WERI-Rb-1 (cell line): ENCODE results near the gene SYNE4.
A peak's percentile ranks its signal among the peaks of the same experiment; 100 is the strongest.

ENCODE experiments used
- DNase-seq: peaks from one replicate; pipeline ENCODE4 v3.0.0-alpha.2; 2020
- H3K27ac ChIP-seq: fragments of 250-450 bp; sonication (Bioruptor Pico); 2 replicates; pipeline ENCODE4 v1.5.1; 2020; ENCODE audit warnings: mild to moderate bottlenecking, moderate library complexity
- H3K27me3 ChIP-seq: fragments of 250-450 bp; sonication (Bioruptor Pico); 2 replicates; pipeline ENCODE4 v1.5.1; 2021; ENCODE audit warnings: mild to moderate bottlenecking, low read depth, moderate library complexity; ENCODE audit not compliant: insufficient read depth, severe bottlenecking
- H3K36me3 ChIP-seq: fragments of 250-450 bp; sonication (Bioruptor Pico); 2 replicates; pipeline ENCODE4 v1.5.1; 2020; ENCODE audit warnings: mild to moderate bottlenecking, moderate library complexity
- H3K4me3 ChIP-seq: 2 replicates; pipeline ENCODE4 v1.5.1; 2011; ENCODE audit warnings: low read depth, mild to moderate bottlenecking, control low read depth, low read length
- H3K9me3 ChIP-seq: fragments of 250-450 bp; sonication (Bioruptor Pico); 2 replicates; pipeline ENCODE4 v1.5.1; 2021; ENCODE audit warnings: mild to moderate bottlenecking, moderate library complexity; ENCODE audit not compliant: severe bottlenecking
- CTCF ChIP-seq: IDR thresholded peaks from 2 replicates; pipeline ENCODE4 v1.5.1; 2011; ENCODE audit warnings: low read depth, mild to moderate bottlenecking, control low read depth, inconsistent platforms, low read length

Gene SYNE4

DNA sequence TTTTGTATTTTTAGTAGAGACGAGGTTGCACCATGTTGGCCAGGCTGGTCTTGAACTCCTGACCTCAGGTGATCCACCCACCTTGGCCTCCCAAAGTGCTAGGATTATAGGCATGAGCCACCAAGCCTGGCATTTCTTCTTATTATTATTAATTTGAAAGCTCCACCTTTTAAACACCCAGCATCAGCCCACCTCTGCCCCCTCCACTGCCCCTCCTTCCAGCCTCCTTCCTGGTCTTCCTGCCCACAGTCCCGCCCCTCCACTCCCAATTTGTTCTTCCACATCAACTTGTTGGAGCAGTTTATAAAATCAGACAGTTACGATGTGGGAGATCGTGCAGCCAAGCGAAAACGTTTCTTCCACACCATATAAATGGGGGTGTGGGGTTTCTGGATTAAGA lies 31.9 kb upstream of the SYNE4 start:
- no peak for DNase-seq
- Histone ChIP-seq H3K27me3 (no peaks in the 10 kb centered on the region), H3K27ac (no peak overlapping the region), H3K9me3 (no peaks in the 10 kb centered on the region), H3K4me3 (no peak overlapping the region), H3K36me3 (no peaks in the 10 kb centered on the region; the same call in 1 of the 2 replicates)
- no peak for TF ChIP-seq CTCF

DNA sequence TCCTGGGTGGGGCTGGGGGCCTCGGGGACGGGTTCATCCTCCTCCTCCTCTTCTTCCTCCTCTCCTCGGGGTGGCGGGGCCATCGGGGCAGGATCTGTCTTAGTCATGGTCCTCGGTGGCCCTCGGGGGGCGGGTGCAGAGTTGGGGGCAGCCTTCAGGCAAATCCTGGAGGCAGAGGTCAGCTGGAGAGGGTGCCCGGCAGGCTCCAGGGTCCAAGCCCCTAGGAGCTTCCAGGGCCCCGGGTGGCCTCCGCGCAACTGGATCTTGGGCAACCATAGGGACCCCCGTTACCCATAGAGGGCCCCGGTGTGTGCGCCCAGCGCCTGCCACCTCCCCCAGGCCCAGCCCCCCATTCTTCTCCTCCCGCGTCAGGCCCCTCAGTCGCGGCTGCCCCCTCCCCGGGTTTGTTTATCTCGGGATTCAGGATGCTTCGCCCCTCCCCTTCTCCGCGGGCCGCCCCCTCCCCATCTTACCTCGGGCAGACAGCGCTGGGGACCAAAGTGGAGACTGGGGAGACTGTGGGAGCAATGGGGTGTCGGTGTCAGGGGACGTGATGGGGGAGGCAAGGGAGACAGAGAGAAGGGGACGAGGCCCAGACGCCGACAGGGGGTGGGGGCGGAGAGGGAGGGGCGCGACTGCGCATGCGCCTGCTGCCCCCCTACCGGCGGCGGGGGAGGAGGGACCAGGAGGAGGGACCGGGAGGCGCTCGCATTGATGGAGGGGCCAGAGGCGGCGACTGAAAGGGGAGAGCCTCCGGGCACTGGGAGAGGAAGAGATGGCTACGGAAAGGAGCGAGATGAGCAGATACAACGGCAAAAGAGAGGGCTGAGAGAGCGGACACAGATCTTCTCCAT lies 23.9 kb upstream of the SYNE4 start, which contains the start of gene CLIP3:
Gene CLIP3 (minus strand): TSS at position 623 of the 854 bp plus-strand sequence. CDS start 516 bp downstream, at position 107.
- 0 out of 2 replicates have a peak, but pooled peaks have one; percentile 1 for TF ChIP-seq CTCF
- H3K36me3 ChIP-seq, result peaks cover 5% of the 10 kb centered on the region; the same call in 1 of the 2 replicates
- no peaks in the 10 kb centered on the region for H3K9me3 ChIP-seq
- H3K27ac ChIP-seq, result no peak within 1 kb of the TSS
- peak within 1 kb of the TSS; percentile 74 for H3K4me3 ChIP-seq
- peak; percentile 80 for DNase-seq
- no peaks in the 10 kb centered on the region for H3K27me3 ChIP-seq

GRCh38 chr19:36031308-36031707 lies 22.7 kb upstream of the SYNE4 start:
- H3K27ac ChIP-seq, result no peak overlapping the region
- H3K9me3 ChIP-seq, result no peaks in the 10 kb centered on the region
- TF ChIP-seq CTCF, result no peak
- no peaks in the 10 kb centered on the region for H3K27me3 ChIP-seq
- H3K36me3 ChIP-seq, result peaks cover 12% of the 10 kb centered on the region
- H3K4me3 ChIP-seq, result peak overlapping the region; percentile 18
- peak; percentile 27 for DNase-seq

DNA sequence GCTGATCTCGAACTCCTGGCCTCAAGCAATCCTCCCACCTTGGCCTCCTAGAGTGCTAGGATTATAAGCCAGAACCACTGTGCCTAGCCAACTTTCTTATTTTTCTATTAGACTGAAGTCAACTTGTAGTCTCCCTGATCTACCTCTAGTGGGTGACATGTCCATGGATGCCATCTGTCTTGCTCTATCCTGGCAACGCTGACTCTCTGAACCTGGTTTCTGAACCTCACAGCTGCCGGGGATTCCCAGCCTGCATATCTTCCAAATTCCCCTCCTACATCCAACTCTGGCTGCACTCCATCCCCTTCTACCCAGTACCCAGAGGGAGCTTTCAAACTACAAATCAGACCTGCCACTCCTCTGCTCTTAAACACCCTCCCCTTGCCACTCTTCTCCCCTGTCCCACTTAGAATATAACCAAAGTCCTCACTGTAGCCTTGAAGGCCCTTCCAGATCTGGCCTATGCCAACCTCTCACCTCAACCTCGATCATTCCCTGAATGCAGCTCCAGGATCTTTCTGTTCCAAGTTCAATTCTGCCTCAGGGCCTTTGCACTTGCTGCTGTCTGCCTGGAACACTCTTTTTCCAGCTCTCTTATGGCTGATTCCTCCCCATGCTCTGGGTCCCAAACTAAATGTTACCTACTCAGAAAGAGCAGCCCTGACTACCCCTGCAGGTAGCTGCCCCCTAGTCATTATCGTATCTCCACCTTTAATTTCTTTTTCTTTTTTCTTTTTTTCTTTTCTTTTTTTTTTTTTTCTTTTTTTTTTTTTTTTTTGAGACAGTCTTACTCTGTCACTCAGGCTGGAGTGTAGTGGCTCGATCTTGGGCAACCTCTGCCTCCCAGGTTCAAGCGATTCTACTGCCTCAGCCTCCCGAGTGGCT lies 21.9 kb upstream of the SYNE4 start:
- no peaks in the 10 kb centered on the region for H3K9me3 ChIP-seq
- H3K36me3 ChIP-seq, result peaks cover 16% of the 10 kb centered on the region
- H3K27me3 ChIP-seq, result no peaks in the 10 kb centered on the region
- TF ChIP-seq CTCF, result no peak
- H3K27ac ChIP-seq, result no peak overlapping the region
- no peak overlapping the region for H3K4me3 ChIP-seq
- DNase-seq, result no peak

GRCh38 chr19:36028313-36029041 lies 19.9 kb upstream of the SYNE4 start:
- H3K36me3 ChIP-seq, result peaks cover 25% of the 10 kb centered on the region
- no peak overlapping the region for H3K4me3 ChIP-seq
- no peak for DNase-seq
- no peaks in the 10 kb centered on the region for H3K9me3 ChIP-seq
- no peak overlapping the region for H3K27ac ChIP-seq
- no peak for TF ChIP-seq CTCF
- no peaks in the 10 kb centered on the region for H3K27me3 ChIP-seq
